GM23338 (cell line): ENCODE measurements around the gene PLEKHM2. TPM values are rescaled to one million over a fixed set of nuclear protein-coding genes. Genes with fewer than 3 reads are reported as not detected.

Experiments used
- ATAC-seq: fragments of 200-7000 bp; cut with Tn5 transposase; 3 replicates; pipeline ENCODE4 v1.9.1; 2020
- DNase-seq: peaks from one replicate; pipeline ENCODE4 v3.0.0-alpha.2; 2015; ENCODE audit warnings: low spot score
- H2AFZ ChIP-seq: fragments of 200-600 bp; sonication (generic); 2 replicates; pipeline ENCODE4 v1.8.0; 2016; ENCODE audit warnings: antibody characterized with exemption, mild to moderate bottlenecking, moderate library complexity
- H3F3A ChIP-seq: fragments of 200-600 bp; sonication (generic); replicated peaks from 2 replicates; pipeline ENCODE4 v1.8.0; 2017; ENCODE audit warnings: antibody characterized with exemption, mixed run types, low read depth
- H3K27ac ChIP-seq: fragments of 200-600 bp; sonication (generic); 2 replicates; pipeline ENCODE4 v1.6.1; 2016; ENCODE audit warnings: low read depth
- H3K27me3 ChIP-seq: fragments of 200-600 bp; sonication (generic); 2 replicates; pipeline ENCODE4 v1.8.0; 2016; ENCODE audit warnings: mild to moderate bottlenecking, mixed run types, moderate library complexity; ENCODE audit not compliant: insufficient read depth
- H3K36me3 ChIP-seq: fragments of 200-600 bp; sonication (generic); 2 replicates; pipeline ENCODE4 v1.8.0; 2016; ENCODE audit warnings: mild to moderate bottlenecking; ENCODE audit not compliant: insufficient read depth
- H3K4me1 ChIP-seq: fragments of 200-600 bp; sonication (generic); 2 replicates; pipeline ENCODE4 v1.8.0; 2016; ENCODE audit warnings: mild to moderate bottlenecking, moderate library complexity; ENCODE audit not compliant: insufficient read depth
- H3K4me2 ChIP-seq: fragments of 200-600 bp; sonication (generic); 2 replicates; pipeline ENCODE4 v1.7.1; 2017; ENCODE audit warnings: mixed run types
- H3K4me3 ChIP-seq: fragments of 200-600 bp; sonication (generic); 2 replicates; pipeline ENCODE4 v1.6.1; 2016; ENCODE audit warnings: mixed run types
- H3K79me2 ChIP-seq: fragments of 200-600 bp; sonication (generic); replicated peaks from 2 replicates; pipeline ENCODE4 v1.8.0; 2017; ENCODE audit warnings: mild to moderate bottlenecking; ENCODE audit not compliant: insufficient read depth
- H3K9me2 ChIP-seq: fragments of 200-600 bp; sonication (generic); 2 replicates; pipeline ENCODE4 v1.8.0; 2017; ENCODE audit not compliant: insufficient read depth
- H4K20me1 ChIP-seq: fragments of 200-600 bp; sonication (generic); replicated peaks from 2 replicates; pipeline ENCODE4 v1.8.0; 2017; ENCODE audit warnings: mild to moderate bottlenecking; ENCODE audit not compliant: insufficient read depth
- H3K27ac Mint-ChIP-seq: 2 replicates; pipeline ENCODE4 v1.8.0; 2020; ENCODE audit warnings: inconsistent platforms, mild to moderate bottlenecking, moderate library complexity, mixed read lengths
- H3K27me3 Mint-ChIP-seq: 3 replicates; pipeline ENCODE4 v1.8.0; 2022; ENCODE audit warnings: low read depth, mild to moderate bottlenecking, moderate library complexity, mixed read lengths, inconsistent platforms; ENCODE audit not compliant: insufficient read depth, poor library complexity
- H3K36me3 Mint-ChIP-seq: 3 replicates; pipeline ENCODE4 v1.8.0; 2021; ENCODE audit warnings: low read depth, mild to moderate bottlenecking, inconsistent platforms, moderate library complexity, mixed read lengths
- H3K4me1 Mint-ChIP-seq: 3 replicates; pipeline ENCODE4 v1.8.0; 2020; ENCODE audit warnings: mild to moderate bottlenecking, inconsistent platforms, mixed read lengths
- H3K4me3 Mint-ChIP-seq: 3 replicates; pipeline ENCODE4 v1.8.0; 2021; ENCODE audit warnings: moderate library complexity, mild to moderate bottlenecking, inconsistent platforms, mixed read lengths
- H3K9me3 Mint-ChIP-seq: 3 replicates; pipeline ENCODE4 v1.8.0; 2020; ENCODE audit warnings: moderate library complexity, mild to moderate bottlenecking, inconsistent platforms, mixed read lengths
- CREB1 ChIP-seq: fragments of 250-450 bp; sonication (Bioruptor Pico); IDR thresholded peaks from 2 replicates; pipeline ENCODE4 v1.5.0; 2020; ENCODE audit warnings: low read depth, mild to moderate bottlenecking, moderate library complexity
- EZH2 ChIP-seq: fragments of 200-600 bp; sonication (generic); IDR thresholded peaks from one replicate; pipeline ENCODE4 v1.8.0; 2017; ENCODE audit warnings: antibody characterized with exemption, mild to moderate bottlenecking, low read depth; ENCODE audit not compliant: unreplicated experiment
- EZH2phosphoT487 ChIP-seq: fragments of 200-600 bp; sonication (generic); IDR thresholded peaks from one replicate; pipeline ENCODE4 v1.8.1; 2018; ENCODE audit warnings: antibody characterized with exemption; ENCODE audit not compliant: unreplicated experiment
- JUNB ChIP-seq: IDR thresholded peaks from one replicate; pipeline ENCODE4 v1.6.1; 2016; ENCODE audit warnings: antibody characterized with exemption; ENCODE audit not compliant: unreplicated experiment
- NANOG ChIP-seq: IDR thresholded peaks from 2 replicates; pipeline ENCODE4 v1.6.1; 2016; ENCODE audit warnings: antibody characterized with exemption, borderline replicate concordance
- POLR2AphosphoS5 ChIP-seq: IDR thresholded peaks from 2 replicates; pipeline ENCODE4 v1.6.1; 2016; ENCODE audit warnings: antibody characterized with exemption, low read depth
- STAT1 ChIP-seq: IDR thresholded peaks from one replicate; pipeline ENCODE4 v1.6.1; 2016; ENCODE audit warnings: antibody characterized with exemption; ENCODE audit not compliant: unreplicated experiment
- ZNF114 ChIP-seq: fragments of 250-450 bp; sonication (Bioruptor Pico); IDR thresholded peaks from 2 replicates; pipeline ENCODE4 v1.5.0; 2020; ENCODE audit warnings: mild to moderate bottlenecking, moderate library complexity
- ZNF331 ChIP-seq: fragments of 250-450 bp; sonication (Bioruptor Pico); IDR thresholded peaks from 2 replicates; pipeline ENCODE4 v1.5.0; 2020; ENCODE audit warnings: low read depth, mild to moderate bottlenecking, moderate library complexity
- polyA plus RNA-seq: library from polyadenylated mRNA; unstranded; fragments of >200 nt; fragmentation: Nextera tagmentation; extraction: Ambion mirVana; gene quantifications from 2 replicates; pipeline ENCODE4 v1.2.1, GENCODE V29; 2016
- total RNA-seq: library from RNA; depleted of rRNA; stranded (reverse); fragments of >200 nt; shearing (Covaris generic); gene quantifications from 2 replicates; pipeline ENCODE4 v1.2.3, GENCODE V29; 2014
- TF ChIP-seq, protein P1 (sequence below): IDR thresholded peaks from one replicate; pipeline ENCODE4 v1.6.1; 2018; ENCODE audit warnings: antibody characterized with exemption; ENCODE audit not compliant: unreplicated experiment
- TF ChIP-seq, protein P2 (sequence below), 2 experiments: fragments of 200-600 bp in 1 of 2; sonication (generic) in 1 of 2; conservative IDR thresholded peaks; 2 replicates each; pipeline versions ENCODE4 v1.5.1 to v1.6.1; 2016 to 2017; ENCODE audit warnings: antibody characterized with exemption in 2 of 2, low read depth in 2 of 2, mild to moderate bottlenecking in 2 of 2, moderate library complexity in 1 of 2
- TF ChIP-seq, protein P3 (sequence below): IDR thresholded peaks from 2 replicates; pipeline ENCODE4 v1.6.1; 2016; ENCODE audit warnings: antibody characterized with exemption
- TF ChIP-seq, protein P4 (sequence below): fragments of 250-450 bp; sonication (Bioruptor Pico); IDR thresholded peaks from 2 replicates; pipeline ENCODE4 v1.5.0; 2020; ENCODE audit warnings: mild to moderate bottlenecking, moderate library complexity

PLEKHM2 gene
- total and polyA plus RNA-seq, 2 experiments from 2014 or later, result 11.2 to 40.0 TPM

DNA sequence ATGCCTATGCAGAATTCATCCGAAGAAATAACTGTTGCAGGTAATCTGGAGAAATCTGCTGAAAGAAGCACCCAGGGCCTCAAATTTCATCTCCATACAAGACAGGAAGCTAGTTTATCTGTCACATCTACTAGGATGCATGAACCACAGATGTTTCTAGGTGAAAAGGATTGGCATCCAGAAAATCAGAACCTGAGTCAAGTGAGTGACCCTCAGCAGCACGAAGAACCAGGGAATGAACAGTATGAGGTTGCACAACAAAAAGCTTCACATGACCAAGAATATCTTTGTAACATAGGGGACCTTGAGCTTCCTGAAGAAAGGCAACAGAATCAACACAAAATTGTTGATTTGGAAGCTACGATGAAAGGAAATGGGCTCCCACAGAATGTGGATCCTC lies 24.0 kb upstream of the PLEKHM2 start:
- Histone ChIP-seq H3K4me2 (no peak overlapping the region), H3K27me3 (no peaks in the 10 kb centered on the region), H3F3A (no peaks in the 10 kb centered on the region), H2AFZ (no peak overlapping the region), H3K27ac (no peak overlapping the region), H3K79me2 (peaks cover 3% of the 10 kb centered on the region; the same call in 1 of the 2 replicates), H3K4me3 (no peak overlapping the region), H4K20me1 (peaks cover 27% of the 10 kb centered on the region), H3K9me2 (no peaks in the 10 kb centered on the region), H3K4me1 (no peaks in the 10 kb centered on the region), H3K36me3 (peaks cover 55% of the 10 kb centered on the region)
- no peak overlapping the region for H3K27ac Mint-ChIP-seq
- DNase-seq, result no peak
- no peaks in the 10 kb centered on the region for H3K27me3 Mint-ChIP-seq
- TF ChIP-seq CREB1 (no peak), ZNF114 (no peak), ZNF331 (CRISPR knock-in tag) (no peak), STAT1 (no peak), NANOG (no peak), EZH2 (no peak), POLR2AphosphoS5 (no peak), EZH2phosphoT487 (no peak), JUNB (no peak)
- TF ChIP-seq, protein P1, sequence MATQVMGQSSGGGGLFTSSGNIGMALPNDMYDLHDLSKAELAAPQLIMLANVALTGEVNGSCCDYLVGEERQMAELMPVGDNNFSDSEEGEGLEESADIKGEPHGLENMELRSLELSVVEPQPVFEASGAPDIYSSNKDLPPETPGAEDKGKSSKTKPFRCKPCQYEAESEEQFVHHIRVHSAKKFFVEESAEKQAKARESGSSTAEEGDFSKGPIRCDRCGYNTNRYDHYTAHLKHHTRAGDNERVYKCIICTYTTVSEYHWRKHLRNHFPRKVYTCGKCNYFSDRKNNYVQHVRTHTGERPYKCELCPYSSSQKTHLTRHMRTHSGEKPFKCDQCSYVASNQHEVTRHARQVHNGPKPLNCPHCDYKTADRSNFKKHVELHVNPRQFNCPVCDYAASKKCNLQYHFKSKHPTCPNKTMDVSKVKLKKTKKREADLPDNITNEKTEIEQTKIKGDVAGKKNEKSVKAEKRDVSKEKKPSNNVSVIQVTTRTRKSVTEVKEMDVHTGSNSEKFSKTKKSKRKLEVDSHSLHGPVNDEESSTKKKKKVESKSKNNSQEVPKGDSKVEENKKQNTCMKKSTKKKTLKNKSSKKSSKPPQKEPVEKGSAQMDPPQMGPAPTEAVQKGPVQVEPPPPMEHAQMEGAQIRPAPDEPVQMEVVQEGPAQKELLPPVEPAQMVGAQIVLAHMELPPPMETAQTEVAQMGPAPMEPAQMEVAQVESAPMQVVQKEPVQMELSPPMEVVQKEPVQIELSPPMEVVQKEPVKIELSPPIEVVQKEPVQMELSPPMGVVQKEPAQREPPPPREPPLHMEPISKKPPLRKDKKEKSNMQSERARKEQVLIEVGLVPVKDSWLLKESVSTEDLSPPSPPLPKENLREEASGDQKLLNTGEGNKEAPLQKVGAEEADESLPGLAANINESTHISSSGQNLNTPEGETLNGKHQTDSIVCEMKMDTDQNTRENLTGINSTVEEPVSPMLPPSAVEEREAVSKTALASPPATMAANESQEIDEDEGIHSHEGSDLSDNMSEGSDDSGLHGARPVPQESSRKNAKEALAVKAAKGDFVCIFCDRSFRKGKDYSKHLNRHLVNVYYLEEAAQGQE, result no peak
- TF ChIP-seq, protein P2, sequence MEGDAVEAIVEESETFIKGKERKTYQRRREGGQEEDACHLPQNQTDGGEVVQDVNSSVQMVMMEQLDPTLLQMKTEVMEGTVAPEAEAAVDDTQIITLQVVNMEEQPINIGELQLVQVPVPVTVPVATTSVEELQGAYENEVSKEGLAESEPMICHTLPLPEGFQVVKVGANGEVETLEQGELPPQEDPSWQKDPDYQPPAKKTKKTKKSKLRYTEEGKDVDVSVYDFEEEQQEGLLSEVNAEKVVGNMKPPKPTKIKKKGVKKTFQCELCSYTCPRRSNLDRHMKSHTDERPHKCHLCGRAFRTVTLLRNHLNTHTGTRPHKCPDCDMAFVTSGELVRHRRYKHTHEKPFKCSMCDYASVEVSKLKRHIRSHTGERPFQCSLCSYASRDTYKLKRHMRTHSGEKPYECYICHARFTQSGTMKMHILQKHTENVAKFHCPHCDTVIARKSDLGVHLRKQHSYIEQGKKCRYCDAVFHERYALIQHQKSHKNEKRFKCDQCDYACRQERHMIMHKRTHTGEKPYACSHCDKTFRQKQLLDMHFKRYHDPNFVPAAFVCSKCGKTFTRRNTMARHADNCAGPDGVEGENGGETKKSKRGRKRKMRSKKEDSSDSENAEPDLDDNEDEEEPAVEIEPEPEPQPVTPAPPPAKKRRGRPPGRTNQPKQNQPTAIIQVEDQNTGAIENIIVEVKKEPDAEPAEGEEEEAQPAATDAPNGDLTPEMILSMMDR (conservative IDR thresholded peaks at IDR 0.05; ENCODE audit: low read depth in 2 of 2), result no peak
- TF ChIP-seq, protein P3, sequence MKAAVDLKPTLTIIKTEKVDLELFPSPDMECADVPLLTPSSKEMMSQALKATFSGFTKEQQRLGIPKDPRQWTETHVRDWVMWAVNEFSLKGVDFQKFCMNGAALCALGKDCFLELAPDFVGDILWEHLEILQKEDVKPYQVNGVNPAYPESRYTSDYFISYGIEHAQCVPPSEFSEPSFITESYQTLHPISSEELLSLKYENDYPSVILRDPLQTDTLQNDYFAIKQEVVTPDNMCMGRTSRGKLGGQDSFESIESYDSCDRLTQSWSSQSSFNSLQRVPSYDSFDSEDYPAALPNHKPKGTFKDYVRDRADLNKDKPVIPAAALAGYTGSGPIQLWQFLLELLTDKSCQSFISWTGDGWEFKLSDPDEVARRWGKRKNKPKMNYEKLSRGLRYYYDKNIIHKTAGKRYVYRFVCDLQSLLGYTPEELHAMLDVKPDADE, result no peak
- TF ChIP-seq, protein P4, sequence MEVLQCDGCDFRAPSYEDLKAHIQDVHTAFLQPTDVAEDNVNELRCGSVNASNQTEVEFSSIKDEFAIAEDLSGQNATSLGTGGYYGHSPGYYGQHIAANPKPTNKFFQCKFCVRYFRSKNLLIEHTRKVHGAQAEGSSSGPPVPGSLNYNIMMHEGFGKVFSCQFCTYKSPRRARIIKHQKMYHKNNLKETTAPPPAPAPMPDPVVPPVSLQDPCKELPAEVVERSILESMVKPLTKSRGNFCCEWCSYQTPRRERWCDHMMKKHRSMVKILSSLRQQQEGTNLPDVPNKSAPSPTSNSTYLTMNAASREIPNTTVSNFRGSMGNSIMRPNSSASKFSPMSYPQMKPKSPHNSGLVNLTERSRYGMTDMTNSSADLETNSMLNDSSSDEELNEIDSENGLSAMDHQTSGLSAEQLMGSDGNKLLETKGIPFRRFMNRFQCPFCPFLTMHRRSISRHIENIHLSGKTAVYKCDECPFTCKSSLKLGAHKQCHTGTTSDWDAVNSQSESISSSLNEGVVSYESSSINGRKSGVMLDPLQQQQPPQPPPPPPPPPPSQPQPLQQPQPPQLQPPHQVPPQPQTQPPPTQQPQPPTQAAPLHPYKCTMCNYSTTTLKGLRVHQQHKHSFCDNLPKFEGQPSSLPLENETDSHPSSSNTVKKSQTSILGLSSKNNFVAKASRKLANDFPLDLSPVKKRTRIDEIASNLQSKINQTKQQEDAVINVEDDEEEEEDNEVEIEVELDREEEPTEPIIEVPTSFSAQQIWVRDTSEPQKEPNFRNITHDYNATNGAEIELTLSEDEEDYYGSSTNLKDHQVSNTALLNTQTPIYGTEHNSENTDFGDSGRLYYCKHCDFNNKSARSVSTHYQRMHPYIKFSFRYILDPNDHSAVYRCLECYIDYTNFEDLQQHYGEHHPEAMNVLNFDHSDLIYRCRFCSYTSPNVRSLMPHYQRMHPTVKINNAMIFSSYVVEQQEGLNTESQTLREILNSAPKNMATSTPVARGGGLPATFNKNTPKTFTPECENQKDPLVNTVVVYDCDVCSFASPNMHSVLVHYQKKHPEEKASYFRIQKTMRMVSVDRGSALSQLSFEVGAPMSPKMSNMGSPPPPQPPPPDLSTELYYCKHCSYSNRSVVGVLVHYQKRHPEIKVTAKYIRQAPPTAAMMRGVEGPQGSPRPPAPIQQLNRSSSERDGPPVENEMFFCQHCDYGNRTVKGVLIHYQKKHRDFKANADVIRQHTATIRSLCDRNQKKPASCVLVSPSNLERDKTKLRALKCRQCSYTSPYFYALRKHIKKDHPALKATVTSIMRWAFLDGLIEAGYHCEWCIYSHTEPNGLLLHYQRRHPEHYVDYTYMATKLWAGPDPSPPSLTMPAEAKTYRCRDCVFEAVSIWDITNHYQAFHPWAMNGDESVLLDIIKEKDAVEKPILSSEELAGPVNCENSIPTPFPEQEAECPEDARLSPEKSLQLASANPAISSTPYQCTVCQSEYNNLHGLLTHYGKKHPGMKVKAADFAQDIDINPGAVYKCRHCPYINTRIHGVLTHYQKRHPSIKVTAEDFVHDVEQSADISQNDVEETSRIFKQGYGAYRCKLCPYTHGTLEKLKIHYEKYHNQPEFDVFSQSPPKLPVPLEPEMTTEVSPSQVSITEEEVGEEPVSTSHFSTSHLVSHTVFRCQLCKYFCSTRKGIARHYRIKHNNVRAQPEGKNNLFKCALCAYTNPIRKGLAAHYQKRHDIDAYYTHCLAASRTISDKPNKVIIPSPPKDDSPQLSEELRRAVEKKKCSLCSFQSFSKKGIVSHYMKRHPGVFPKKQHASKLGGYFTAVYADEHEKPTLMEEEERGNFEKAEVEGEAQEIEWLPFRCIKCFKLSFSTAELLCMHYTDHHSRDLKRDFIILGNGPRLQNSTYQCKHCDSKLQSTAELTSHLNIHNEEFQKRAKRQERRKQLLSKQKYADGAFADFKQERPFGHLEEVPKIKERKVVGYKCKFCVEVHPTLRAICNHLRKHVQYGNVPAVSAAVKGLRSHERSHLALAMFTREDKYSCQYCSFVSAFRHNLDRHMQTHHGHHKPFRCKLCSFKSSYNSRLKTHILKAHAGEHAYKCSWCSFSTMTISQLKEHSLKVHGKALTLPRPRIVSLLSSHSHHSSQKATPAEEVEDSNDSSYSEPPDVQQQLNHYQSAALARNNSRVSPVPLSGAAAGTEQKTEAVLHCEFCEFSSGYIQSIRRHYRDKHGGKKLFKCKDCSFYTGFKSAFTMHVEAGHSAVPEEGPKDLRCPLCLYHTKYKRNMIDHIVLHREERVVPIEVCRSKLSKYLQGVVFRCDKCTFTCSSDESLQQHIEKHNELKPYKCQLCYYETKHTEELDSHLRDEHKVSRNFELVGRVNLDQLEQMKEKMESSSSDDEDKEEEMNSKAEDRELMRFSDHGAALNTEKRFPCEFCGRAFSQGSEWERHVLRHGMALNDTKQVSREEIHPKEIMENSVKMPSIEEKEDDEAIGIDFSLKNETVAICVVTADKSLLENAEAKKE (CRISPR knock-in tag), result no peak
- no peak for ATAC-seq
- no peaks in the 10 kb centered on the region for H3K4me1 Mint-ChIP-seq
- H3K9me3 Mint-ChIP-seq, result no peaks in the 10 kb centered on the region
- peaks cover 54% of the 10 kb centered on the region for H3K36me3 Mint-ChIP-seq
- no peak overlapping the region for H3K4me3 Mint-ChIP-seq
